Esophagus squamous epithelium (tissue), 5 donors: ENCODE data around the gene TOM1. TPM values are rescaled to one million over a fixed set of nuclear protein-coding genes. Genes with fewer than 3 reads are reported as not detected.

Experiments
- DNase-seq: peaks from one replicate; lab custom pipeline; 2025; lab: John Stamatoyannopoulos, UW
- H3K27ac ChIP-seq, 4 donors: fragments of 200-600 bp; sonication (generic); one replicate each; pipeline ENCODE4 v1.5.1; 2016 to 2019; ENCODE audit warnings: mild to moderate bottlenecking in 1 of 4
- H3K27me3 ChIP-seq, 4 donors: fragments of 200-600 bp; sonication (generic); 1 replicate in 3 of 4; 2 replicates in 1 of 4; pipeline versions ENCODE4 v1.5.1 to v1.6.0; 2017 to 2021; ENCODE audit warnings: antibody characterized with exemption in 1 of 4
- H3K36me3 ChIP-seq, 3 donors: fragments of 200-600 bp; sonication (generic); one replicate each; pipeline ENCODE4 v1.5.1; 2016 to 2019
- H3K4me1 ChIP-seq, 3 donors: fragments of 200-600 bp; sonication (generic); one replicate each; pipeline ENCODE4 v1.5.1; 2017 to 2019
- H3K4me3 ChIP-seq, 4 donors: fragments of 200-600 bp; sonication (generic); 1 replicate in 3 of 4; 2 replicates in 1 of 4; pipeline ENCODE4 v1.5.1; 2016 to 2019; ENCODE audit warnings: mild to moderate bottlenecking in 2 of 4, moderate library complexity in 1 of 4
- H3K9me3 ChIP-seq, 3 donors: fragments of 200-600 bp; sonication (generic); one replicate each; pipeline ENCODE4 v1.5.1; 2016 to 2019
- POLR2A ChIP-seq, 4 donors: fragments of 450-650 bp; IDR thresholded peaks; one replicate each; pipeline ENCODE4 v1.6.1; 2017; ENCODE audit warnings: antibody characterized with exemption in 4 of 4, mild to moderate bottlenecking in 4 of 4, moderate library complexity in 3 of 4
- whole genome bisulfite sequencing, 2 donors: methylation state at CpG; one replicate each; pipeline ENCODE4 v1.1.5; 2018; 5-methylcytosine and 5-hydroxymethylcytosine counted together
- intact Hi-C: fragments of 100-400 bp; cut with DNase I; formaldehyde crosslinking; loops from one replicate; pipeline ENCODE4 v1.15.0; 2022
- total RNA-seq, 4 donors: library from RNA; depleted of rRNA; stranded (reverse); fragments of >200 nt; gene quantifications; one replicate each; pipeline ENCODE4 v1.1.0, GENCODE V29; 2016
- TF ChIP-seq, protein P1 (sequence below), 6 experiments: fragments of 450-650 bp in 4 of 6; fragments of 200-600 bp in 2 of 6; sonication (generic) in 2 of 6; IDR thresholded peaks; one replicate each; pipeline ENCODE4 v1.5.1; 2016 to 2019; ENCODE audit warnings: antibody characterized with exemption in 6 of 6, mild to moderate bottlenecking in 4 of 6, moderate library complexity in 4 of 6
- donor health status: DM: yes; HTN: yes; CAD: no.

TOM1 gene
- total RNA-seq, 4 donors from 2014 or later = 72.1 to 145 (median 106) TPM

DNA sequence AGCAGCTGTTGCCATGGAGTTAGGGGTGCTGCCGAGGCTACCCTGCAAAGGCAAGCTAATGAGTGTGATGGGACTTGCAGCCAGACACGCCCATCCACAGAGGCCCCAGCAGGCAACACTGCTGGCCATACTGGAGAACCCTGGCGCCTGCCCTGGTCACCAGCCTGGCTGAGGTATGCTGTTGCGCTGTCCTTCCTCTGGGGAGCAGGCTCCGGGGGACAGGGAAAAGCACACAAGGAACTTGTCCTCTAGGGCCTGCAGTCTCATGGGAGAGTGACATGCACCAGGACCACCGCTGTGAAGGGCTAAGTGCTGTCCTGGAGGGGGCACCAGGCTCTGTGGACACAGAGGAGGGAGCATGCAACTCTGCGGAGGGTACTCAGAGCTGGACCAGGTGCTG lies 35.8 kb downstream of the TOM1 start:
- DNase-seq = no peak
- H3K4me3 ChIP-seq = no peak overlapping the region
- no peaks in the 10 kb centered on the region for H3K9me3 ChIP-seq
- WGBS, 2 donors = 100% methylated on average over 2 of the region's 7 CpGs
- no peaks in the 10 kb centered on the region for H3K27me3 ChIP-seq
- peaks cover 3 to 4% (median 4%) of the 10 kb centered on the region in 3 donors for H3K4me1 ChIP-seq
- TF ChIP-seq, protein P1, sequence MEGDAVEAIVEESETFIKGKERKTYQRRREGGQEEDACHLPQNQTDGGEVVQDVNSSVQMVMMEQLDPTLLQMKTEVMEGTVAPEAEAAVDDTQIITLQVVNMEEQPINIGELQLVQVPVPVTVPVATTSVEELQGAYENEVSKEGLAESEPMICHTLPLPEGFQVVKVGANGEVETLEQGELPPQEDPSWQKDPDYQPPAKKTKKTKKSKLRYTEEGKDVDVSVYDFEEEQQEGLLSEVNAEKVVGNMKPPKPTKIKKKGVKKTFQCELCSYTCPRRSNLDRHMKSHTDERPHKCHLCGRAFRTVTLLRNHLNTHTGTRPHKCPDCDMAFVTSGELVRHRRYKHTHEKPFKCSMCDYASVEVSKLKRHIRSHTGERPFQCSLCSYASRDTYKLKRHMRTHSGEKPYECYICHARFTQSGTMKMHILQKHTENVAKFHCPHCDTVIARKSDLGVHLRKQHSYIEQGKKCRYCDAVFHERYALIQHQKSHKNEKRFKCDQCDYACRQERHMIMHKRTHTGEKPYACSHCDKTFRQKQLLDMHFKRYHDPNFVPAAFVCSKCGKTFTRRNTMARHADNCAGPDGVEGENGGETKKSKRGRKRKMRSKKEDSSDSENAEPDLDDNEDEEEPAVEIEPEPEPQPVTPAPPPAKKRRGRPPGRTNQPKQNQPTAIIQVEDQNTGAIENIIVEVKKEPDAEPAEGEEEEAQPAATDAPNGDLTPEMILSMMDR (IDR thresholded peaks at IDR 0.05) = no peak
- no peak for TF ChIP-seq POLR2A (IDR thresholded peaks at IDR 0.05)
- no peak overlapping the region for H3K27ac ChIP-seq
- intact Hi-C loops = no loop called here
- peaks cover 29 to 100% (median 50%) of the 10 kb centered on the region in 3 donors for H3K36me3 ChIP-seq

- Histone ChIP-seq H3K27ac (no peak overlapping the region), H3K4me1 (peaks cover 0 to under 1% (median 0%) of the 10 kb centered on the region in 3 donors), H3K4me3 (no peak overlapping the region), H3K36me3 (peaks cover 29 to 100% (median 55%) of the 10 kb centered on the region in 3 donors), H3K27me3 (no peaks in the 10 kb centered on the region), H3K9me3 (no peaks in the 10 kb centered on the region)
- intact Hi-C loops = no loop called here
- TF ChIP-seq, protein P1 (IDR thresholded peaks at IDR 0.05) = no peak
- TF ChIP-seq POLR2A (IDR thresholded peaks at IDR 0.05) = no peak
- no peak for DNase-seq
- 94 to 98% methylated on average over 5 to 7 of the region's 12 CpGs for WGBS, 2 donors
Measured at GRCh38 chr22:35335936-35336781, 36.5 kb downstream of the TOM1 start.

DNA sequence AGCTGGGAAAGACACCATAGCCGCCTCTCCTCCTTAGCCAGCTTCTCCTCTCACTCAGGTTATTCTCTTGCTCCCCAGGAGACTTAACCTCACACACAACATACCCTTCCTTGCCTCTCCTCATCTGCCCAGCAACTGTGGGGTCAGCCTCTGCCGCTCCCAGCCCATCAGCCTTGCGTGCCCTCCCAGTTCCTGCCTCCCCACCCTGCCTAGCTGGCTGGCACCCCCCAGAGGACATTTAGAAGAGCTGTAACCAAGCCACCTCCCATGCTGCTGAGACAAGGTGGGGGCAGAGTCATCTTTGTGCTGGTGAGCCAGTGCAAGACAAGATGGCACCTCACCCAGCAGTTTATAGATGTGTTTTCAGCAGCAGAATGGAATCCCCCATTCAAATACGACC lies 38.2 kb downstream of the TOM1 start:
- WGBS, 2 donors = 82 to 93% methylated on average over 3 to 4 of the region's 4 CpGs
- no peak for TF ChIP-seq POLR2A (IDR thresholded peaks at IDR 0.05)
- TF ChIP-seq, protein P1 (IDR thresholded peaks at IDR 0.05) = no peak
- Histone ChIP-seq H3K27ac (no peak overlapping the region), H3K27me3 (no peaks in the 10 kb centered on the region), H3K4me3 (no peak overlapping the region), H3K9me3 (no peaks in the 10 kb centered on the region), H3K4me1 (peaks cover 0 to 9% (median 0%) of the 10 kb centered on the region in 3 donors), H3K36me3 (peaks cover 29 to 100% (median 54%) of the 10 kb centered on the region in 3 donors)
- no peak for DNase-seq
- intact Hi-C loops = no loop called here

GRCh38 chr22:35341090-35341874 lies 41.6 kb downstream of the TOM1 start:
- 59 to 76% methylated on average over 11 of the region's 19 CpGs for WGBS, 2 donors
- no peak overlapping the region for H3K4me3 ChIP-seq
- H3K27ac ChIP-seq = no peak overlapping the region
- peaks cover 15 to 100% (median 36%) of the 10 kb centered on the region in 3 donors for H3K36me3 ChIP-seq
- no peaks in the 10 kb centered on the region for H3K9me3 ChIP-seq
- no peaks in the 10 kb centered on the region for H3K27me3 ChIP-seq
- no peak for TF ChIP-seq POLR2A (IDR thresholded peaks at IDR 0.05)
- TF ChIP-seq, protein P1 (IDR thresholded peaks at IDR 0.05) = no peak
- DNase-seq = no peak
- H3K4me1 ChIP-seq = peaks cover 0 to 9% (median 0%) of the 10 kb centered on the region in 3 donors
- intact Hi-C loops = loop anchor here (10.0 kb wide), 2 partner anchors 84 to 244 kb away; no protein-coding TSS in a partner anchor
